HUES6 (cell line): Measurements from ENCODE around the gene KDM4C.

Experiments
- H3K27ac ChIP-seq: 2 replicates; pipeline ENCODE4 v1.7.0; 2013; ENCODE audit warnings: low read depth, mild to moderate bottlenecking, low read length, inconsistent platforms
- H3K27me3 ChIP-seq: 2 replicates; pipeline ENCODE4 v1.6.1; 2013; ENCODE audit warnings: low read length; ENCODE audit not compliant: control insufficient read depth, insufficient read depth
- H3K36me3 ChIP-seq: 2 replicates; pipeline ENCODE4 v1.6.1; 2013; ENCODE audit warnings: low read length; ENCODE audit not compliant: control insufficient read depth, insufficient read depth
- H3K4me1 ChIP-seq: 2 replicates; pipeline ENCODE4 v1.6.1; 2013; ENCODE audit warnings: low read length; ENCODE audit not compliant: control insufficient read depth, insufficient read depth
- H3K4me3 ChIP-seq: 2 replicates; pipeline ENCODE4 v1.5.1; 2013; ENCODE audit warnings: low read depth, low read length
- H3K9ac ChIP-seq: one replicate; pipeline ENCODE4 v1.6.1; 2013; ENCODE audit warnings: mild to moderate bottlenecking, low read length
- H3K9me3 ChIP-seq: 2 replicates; pipeline ENCODE4 v1.6.1; 2013; ENCODE audit warnings: low read depth, low read length; ENCODE audit not compliant: control insufficient read depth, insufficient read depth

KDM4C gene

DNA sequence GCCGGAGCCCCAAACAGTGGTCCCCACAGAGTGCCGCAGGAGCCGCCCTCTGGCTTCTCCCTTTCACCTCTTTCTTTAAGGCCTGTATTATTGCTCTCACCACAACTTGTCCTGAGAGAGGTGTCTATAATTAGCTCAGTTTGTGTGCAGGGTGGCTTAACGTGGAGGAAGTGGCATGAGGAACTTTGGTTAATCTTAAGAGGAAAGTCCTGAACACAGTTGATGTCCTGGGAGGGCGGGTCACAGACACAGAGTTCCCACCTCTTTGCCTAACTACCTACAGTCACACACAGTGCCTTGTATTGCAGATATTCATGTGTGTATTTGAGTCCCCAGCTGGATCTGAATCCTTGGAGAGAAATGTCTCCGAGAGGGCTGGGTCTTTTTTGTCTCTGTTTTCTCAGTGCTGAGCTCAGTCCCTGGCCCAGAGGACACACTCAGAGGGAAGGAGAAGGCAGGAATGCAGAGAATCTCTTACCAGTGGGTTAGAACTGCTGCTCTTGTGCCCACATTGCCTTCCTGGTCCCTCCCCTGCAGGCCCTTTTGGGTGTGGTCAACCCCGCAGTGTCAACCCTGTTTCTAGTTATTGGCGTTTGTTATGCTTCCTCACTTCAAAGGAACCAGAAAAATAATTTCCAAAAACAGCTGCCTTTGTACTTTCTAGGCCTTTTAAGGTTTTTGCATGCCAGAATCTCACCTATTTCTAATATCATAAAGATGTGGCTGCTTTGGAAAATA is 392.5 kb downstream of the KDM4C start:
- Histone ChIP-seq H3K4me1 (peaks cover 7% of the 10 kb centered on the region; the same call in 1 of the 2 replicates), H3K27me3 (no peaks in the 10 kb centered on the region), H3K27ac (no peak overlapping the region), H3K9me3 (no peaks in the 10 kb centered on the region), H3K4me3 (no peak overlapping the region), H3K9ac (no peak overlapping the region), H3K36me3 (no peaks in the 10 kb centered on the region)

DNA sequence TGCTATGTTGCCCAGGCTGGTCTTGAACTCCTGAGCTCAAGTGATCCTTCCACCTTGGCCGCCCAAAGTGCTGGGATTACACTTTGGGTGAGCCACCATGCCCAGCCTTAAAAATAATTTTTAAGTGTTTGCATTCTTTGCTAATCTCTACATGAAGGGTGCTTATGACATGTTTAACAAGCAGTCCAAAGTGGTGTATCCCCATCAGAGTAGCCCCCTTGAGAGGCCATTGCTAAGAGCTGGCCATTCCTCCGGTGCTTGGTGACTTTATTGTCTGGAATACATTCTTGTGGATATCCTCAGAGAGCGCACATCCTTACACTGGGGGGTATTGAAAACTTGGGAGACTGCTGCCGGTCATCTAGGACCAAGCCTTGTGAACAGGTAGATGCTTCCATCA is 395.4 kb downstream of the KDM4C start:
- Histone ChIP-seq H3K9ac (no peak overlapping the region), H3K4me1 (no peaks in the 10 kb centered on the region), H3K27me3 (no peaks in the 10 kb centered on the region), H3K4me3 (no peak overlapping the region), H3K36me3 (no peaks in the 10 kb centered on the region), H3K9me3 (no peaks in the 10 kb centered on the region), H3K27ac (no peak overlapping the region)

DNA sequence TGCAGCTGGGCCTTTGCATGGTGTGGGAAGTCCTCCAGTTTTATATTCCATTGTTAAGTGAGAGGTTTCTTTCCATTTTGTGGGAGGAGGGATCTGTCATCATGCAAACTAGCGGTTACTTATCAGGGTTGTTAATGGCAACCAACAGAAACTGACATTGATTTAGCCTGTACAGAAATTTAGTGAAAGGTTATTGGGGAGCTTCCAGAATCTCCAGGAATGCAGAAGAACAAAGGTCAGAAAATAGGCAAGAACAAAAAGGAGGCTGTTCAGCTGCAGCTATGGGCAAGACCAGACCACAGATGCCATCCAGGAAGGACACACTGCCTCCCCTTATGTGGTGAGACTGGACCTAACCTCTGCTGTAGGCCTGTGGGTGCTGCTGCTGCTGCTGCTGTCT is 395.8 kb downstream of the KDM4C start:
- no peak overlapping the region for H3K27ac ChIP-seq
- H3K9ac ChIP-seq, result no peak overlapping the region
- no peak overlapping the region for H3K4me3 ChIP-seq
- no peaks in the 10 kb centered on the region for H3K36me3 ChIP-seq
- H3K4me1 ChIP-seq, result no peaks in the 10 kb centered on the region
- H3K27me3 ChIP-seq, result no peaks in the 10 kb centered on the region
- H3K9me3 ChIP-seq, result no peaks in the 10 kb centered on the region

DNA sequence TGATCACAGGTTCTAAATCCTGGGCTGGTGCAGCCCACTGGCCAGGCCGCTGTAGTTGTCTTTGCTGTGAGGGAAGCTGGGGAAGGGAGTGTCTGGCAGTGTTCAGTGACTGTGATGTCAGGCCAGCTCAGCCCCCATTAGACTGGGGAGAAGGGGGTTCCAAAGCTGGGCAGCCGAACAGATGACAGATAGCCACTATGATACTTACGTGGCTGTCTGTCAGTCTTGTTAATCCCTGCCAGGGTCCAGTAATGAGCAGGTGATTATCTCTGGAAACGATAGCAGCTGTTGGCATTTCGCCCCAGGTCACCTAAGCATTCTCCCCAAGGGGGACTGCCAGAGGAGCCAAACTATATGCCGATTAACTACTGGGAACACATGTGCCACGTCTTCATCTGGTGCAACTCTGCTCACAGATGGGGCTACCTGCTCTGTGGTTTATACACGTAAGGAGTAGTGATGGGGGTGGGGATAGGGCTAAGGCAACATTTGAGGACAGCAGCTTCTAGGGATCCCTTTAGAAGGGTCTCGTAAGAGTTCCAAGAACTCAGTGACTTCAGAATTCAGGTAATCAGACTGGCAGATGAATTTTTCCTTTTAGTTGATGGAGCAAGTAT is 396.3 kb downstream of the KDM4C start:
- Histone ChIP-seq H3K4me1 (no peaks in the 10 kb centered on the region), H3K9me3 (no peaks in the 10 kb centered on the region), H3K36me3 (no peaks in the 10 kb centered on the region), H3K27ac (no peak overlapping the region), H3K9ac (no peak overlapping the region), H3K4me3 (no peak overlapping the region), H3K27me3 (no peaks in the 10 kb centered on the region)

DNA sequence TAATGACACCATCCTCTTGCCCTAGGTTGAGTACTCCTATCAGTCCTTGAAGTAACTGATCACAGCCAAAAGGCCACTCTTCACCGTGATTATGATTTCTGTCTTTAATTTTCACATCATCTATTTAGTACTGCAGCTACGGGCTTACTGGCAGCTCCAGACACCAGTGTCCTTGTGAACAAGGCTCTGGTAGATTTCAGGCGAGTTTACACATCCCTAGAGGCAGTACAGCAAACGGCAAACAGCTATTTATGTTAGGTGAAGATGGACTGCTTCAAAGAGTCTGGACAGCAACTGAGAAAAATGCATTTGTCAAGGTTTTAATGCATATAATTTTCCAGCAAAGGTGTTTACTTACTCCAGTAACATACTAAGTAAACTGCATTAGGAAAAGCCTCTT is 396.9 kb downstream of the KDM4C start:
- Histone ChIP-seq H3K9me3 (no peaks in the 10 kb centered on the region), H3K36me3 (no peaks in the 10 kb centered on the region), H3K27ac (no peak overlapping the region), H3K4me1 (no peaks in the 10 kb centered on the region), H3K9ac (no peak overlapping the region), H3K27me3 (no peaks in the 10 kb centered on the region), H3K4me3 (no peak overlapping the region)

- Histone ChIP-seq H3K27ac (no peak overlapping the region), H3K4me1 (no peaks in the 10 kb centered on the region), H3K4me3 (no peak overlapping the region), H3K36me3 (peaks cover 8% of the 10 kb centered on the region), H3K9me3 (no peaks in the 10 kb centered on the region), H3K9ac (no peak overlapping the region), H3K27me3 (no peaks in the 10 kb centered on the region)
Observed at GRCh38 chr9:7161469-7161868, 403.7 kb downstream of the KDM4C start.

GRCh38 chr9:7163932-7164331 is 406.2 kb downstream of the KDM4C start:
- Histone ChIP-seq H3K27ac (no peak overlapping the region), H3K9me3 (no peaks in the 10 kb centered on the region), H3K4me3 (no peak overlapping the region), H3K9ac (no peak overlapping the region), H3K4me1 (no peaks in the 10 kb centered on the region), H3K27me3 (no peaks in the 10 kb centered on the region), H3K36me3 (peaks cover 8% of the 10 kb centered on the region)

- H3K27me3 ChIP-seq, result no peaks in the 10 kb centered on the region
- H3K4me3 ChIP-seq, result no peak overlapping the region
- no peak overlapping the region for H3K9ac ChIP-seq
- no peaks in the 10 kb centered on the region for H3K4me1 ChIP-seq
- peaks cover 8% of the 10 kb centered on the region for H3K36me3 ChIP-seq
- no peak overlapping the region for H3K27ac ChIP-seq
- no peaks in the 10 kb centered on the region for H3K9me3 ChIP-seq
Observed at GRCh38 chr9:7164440-7165330, 406.9 kb downstream of the KDM4C start.

GRCh38 chr9:7165331-7165975 is 407.7 kb downstream of the KDM4C start:
- Histone ChIP-seq H3K27me3 (no peaks in the 10 kb centered on the region), H3K27ac (no peak overlapping the region), H3K4me3 (no peak overlapping the region), H3K9ac (no peak overlapping the region), H3K36me3 (peaks cover 8% of the 10 kb centered on the region), H3K4me1 (no peaks in the 10 kb centered on the region), H3K9me3 (no peaks in the 10 kb centered on the region)

- H3K36me3 ChIP-seq, result peaks cover 8% of the 10 kb centered on the region
- H3K27ac ChIP-seq, result no peak overlapping the region
- H3K9ac ChIP-seq, result no peak overlapping the region
- no peaks in the 10 kb centered on the region for H3K9me3 ChIP-seq
- H3K27me3 ChIP-seq, result no peaks in the 10 kb centered on the region
- peaks cover 5% of the 10 kb centered on the region for H3K4me1 ChIP-seq
- no peak overlapping the region for H3K4me3 ChIP-seq
Observed at GRCh38 chr9:7166074-7166473, 408.3 kb downstream of the KDM4C start.
